Measurements from ENCODE around the gene NMNAT2. TPM values are rescaled to one million over a fixed set of nuclear protein-coding genes. Genes with fewer than 3 reads are reported as not detected.

NMNAT2 gene
- total and polyA plus RNA-seq, 10 of the 15 experiments (the other 5 are each of a cell fraction or from before 2014, with no cell fraction given) = 0.02 to 2.0 (median 0.60) TPM

- CTCF ChIA-PET = interaction anchor here (0.7 to 3.1 kb wide), 3 partner anchors 20 to 41 kb away, joined by 3 to 17 read pairs (median 10); no protein-coding TSS in a partner anchor
These were observed 132.4 kb downstream of the NMNAT2 start for GRCh38 chr1:183285746-183286145.

GRCh38 chr1:183285256-183285655 lies 132.9 kb downstream of the NMNAT2 start:
- RAD21 ChIA-PET (ENCODE audit: unreplicated experiment) = interaction anchor here (1.1 to 1.6 kb wide), 2 partner anchors 33 to 630 kb away, joined by 3 to 4 read pairs; no protein-coding TSS in a partner anchor
- intact Hi-C loops (cut with micrococcal nuclease; ENCODE audit: unreplicated experiment) = no loop called here
- TF ChIP-seq ZNF622 (IDR thresholded peaks at IDR 0.05) (no peak), RBBP5 (conservative IDR thresholded peaks at IDR 0.05) (no peak), ELK1 (IDR thresholded peaks at IDR 0.05; ENCODE audit: low read depth, low read length) (no peak), TCF3 (IDR thresholded peaks at IDR 0.05; ENCODE audit: borderline replicate concordance, insufficient read depth, low read depth, low read length) (no peak), ESRRA (IDR thresholded peaks at IDR 0.05; ENCODE audit: low read length) (no peak), NR2F1 (conservative IDR thresholded peaks at IDR 0.05) (no peak), LARP7 (IDR thresholded peaks at IDR 0.05) (no peak), FOXM1 (IDR thresholded peaks at IDR 0.05; ENCODE audit: low read depth, low read length) (no peak), POLR2A (IDR thresholded peaks at IDR 0.05; ENCODE audit: low read depth, low read length) (no peak), ATF3 (IDR thresholded peaks at IDR 0.05; ENCODE audit: borderline replicate concordance, extremely low read depth, low read depth, low read length) (no peak), SREBF2 (IDR thresholded peaks at IDR 0.05; ENCODE audit: low read length) (no peak), IKZF2 (IDR thresholded peaks at IDR 0.05) (no peak), MYC (IDR thresholded peaks at IDR 0.05; ENCODE audit: insufficient read depth, insufficient read length, insufficient replicate concordance, low read length, severe bottlenecking) (no peak), MTA2 (IDR thresholded peaks at IDR 0.05; ENCODE audit: low read depth) (no peak), IRF3 (IDR thresholded peaks at IDR 0.05) (no peak)

More at GRCh38 chr1:183285746-183286145, 132.4 kb downstream of the NMNAT2 start:
- Histone ChIP-seq H4K20me1 (ENCODE audit: control insufficient read depth, insufficient read depth) (no peaks in the 10 kb centered on the region), H3K27ac (ENCODE audit: control insufficient read depth, insufficient read depth) (no peak overlapping the region), H3K9ac (ENCODE audit: control insufficient read depth, insufficient read depth, low read length) (no peak overlapping the region), H3K79me2 (ENCODE audit: control insufficient read depth, insufficient read depth, low read length) (no peaks in the 10 kb centered on the region), H3K27me3 (replicated peaks in 1 of 2; ENCODE audit: control insufficient read depth in 2 of 2, insufficient read depth in 2 of 2, low read length in 1 of 2) (no peaks in the 10 kb centered on the region), H2AFZ (ENCODE audit: control insufficient read depth, low read depth, low read length) (no peak overlapping the region), H3K9me3 (replicated peaks; ENCODE audit: control insufficient read depth, insufficient read depth, low read length) (no peaks in the 10 kb centered on the region; the same call in 2 of the 3 replicates), H3K36me3 (ENCODE audit: control insufficient read depth in 2 of 2, insufficient read depth in 2 of 2, low read length in 1 of 2) (no peaks in the 10 kb centered on the region), H3K4me2 (ENCODE audit: control insufficient read depth, insufficient read depth) (no peak overlapping the region), H3K4me1 (ENCODE audit: control insufficient read depth, insufficient read depth, low read length) (peaks cover 3% of the 10 kb centered on the region; the same call in 1 of the 2 replicates), H3K4me3 (no peak overlapping the region)
- in situ Hi-C loops (cut with MboI) = loop anchor here (10.0 kb wide), 1 partner anchor 259 kb away; no protein-coding TSS in a partner anchor
- BruUV-seq (replicated peaks) = no TSS peak
- WGBS (ENCODE audit: insufficient coverage, insufficient replicate concordance, low lambda C conversion rate, missing lambda C conversion rate) = 25% methylated on average over 4 of the region's 4 CpGs
- SMC1A ChIA-PET (ENCODE audit: uncharacterized antibody, unreplicated experiment) = interaction anchor here (0.8 to 1.0 kb wide), 2 partner anchors 19 to 21 kb away, joined by 3 to 5 read pairs; no protein-coding TSS in a partner anchor
- TF ChIP-seq PAX8 (IDR thresholded peaks at IDR 0.05) (no peak), WRNIP1 (IDR thresholded peaks at IDR 0.05; ENCODE audit: borderline replicate concordance, low read depth, low read length) (no peak), HDGF (IDR thresholded peaks at IDR 0.05) (no peak)
- RAD21 ChIA-PET (ENCODE audit: unreplicated experiment) = interaction anchor here (1.1 to 1.6 kb wide), 2 partner anchors 33 to 629 kb away, joined by 3 to 4 read pairs; no protein-coding TSS in a partner anchor
- no peak for FAIRE-seq
- no peak for ATAC-seq
- no peak for DNase-seq (ENCODE audit: low read depth, low spot score)
- POLR2A ChIA-PET = interaction anchor here (0.9 kb wide), 1 partner anchor 21 kb away, joined by 3 read pairs; no protein-coding TSS in a partner anchor
- intact Hi-C loops (cut with micrococcal nuclease; ENCODE audit: unreplicated experiment) = no loop called here

More at GRCh38 chr1:183285256-183285655, 132.9 kb downstream of the NMNAT2 start:
- ChIA-PET SMC1A (ENCODE audit: uncharacterized antibody, unreplicated experiment) (interaction anchor here (0.8 to 1.0 kb wide), 2 partner anchors 20 to 21 kb away, joined by 3 to 5 read pairs; no protein-coding TSS in a partner anchor), POLR2A (interaction anchor here (0.9 kb wide), 1 partner anchor 21 kb away, joined by 3 read pairs; no protein-coding TSS in a partner anchor), CTCF (interaction anchor here (0.7 to 1.3 kb wide), 2 partner anchors 33 to 40 kb away, joined by 3 to 10 read pairs; no protein-coding TSS in a partner anchor)
- H3K4me2 ChIP-seq (ENCODE audit: control insufficient read depth, insufficient read depth) = no peak overlapping the region
- H3K27ac ChIP-seq (ENCODE audit: control insufficient read depth, insufficient read depth) = no peak overlapping the region
- H3K9me3 ChIP-seq (replicated peaks; ENCODE audit: control insufficient read depth, insufficient read depth, low read length) = no peaks in the 10 kb centered on the region; the same call in 2 of the 3 replicates
- no TSS peak for BruUV-seq (replicated peaks)
- H3K9ac ChIP-seq (ENCODE audit: control insufficient read depth, insufficient read depth, low read length) = no peak overlapping the region
- H4K20me1 ChIP-seq (ENCODE audit: control insufficient read depth, insufficient read depth) = no peaks in the 10 kb centered on the region
- peaks cover 3% of the 10 kb centered on the region; the same call in 1 of the 2 replicates for H3K4me1 ChIP-seq (ENCODE audit: control insufficient read depth, insufficient read depth, low read length)
- in situ Hi-C loops (cut with MboI) = loop anchor here (10.0 kb wide), 1 partner anchor 260 kb away; no protein-coding TSS in a partner anchor
- no peak overlapping the region for H3K4me3 ChIP-seq
- 59% methylated on average over 1 of the region's 1 CpG for WGBS (ENCODE audit: insufficient coverage, insufficient replicate concordance, low lambda C conversion rate, missing lambda C conversion rate)
- no peaks in the 10 kb centered on the region for H3K79me2 ChIP-seq (ENCODE audit: control insufficient read depth, insufficient read depth, low read length)
- DNase-seq (ENCODE audit: low read depth, low spot score) (no peak), FAIRE-seq (no peak), ATAC-seq (no peak)
- no peaks in the 10 kb centered on the region for H3K27me3 ChIP-seq (replicated peaks in 1 of 2; ENCODE audit: control insufficient read depth in 2 of 2, insufficient read depth in 2 of 2, low read length in 1 of 2)
- no peak overlapping the region for H2AFZ ChIP-seq (ENCODE audit: control insufficient read depth, low read depth, low read length)
- no peaks in the 10 kb centered on the region for H3K36me3 ChIP-seq (ENCODE audit: control insufficient read depth in 2 of 2, insufficient read depth in 2 of 2, low read length in 1 of 2)

Data from GM12878 (cell line).